NCI-H2081 treated with DMSO at 0.1 percent for 48 hours (cell line): ENCODE results near the gene WWOX.

Source experiments
- DNase-seq: peaks from one replicate; lab custom pipeline; 2025; lab: John Stamatoyannopoulos, UW

Gene WWOX

DNA sequence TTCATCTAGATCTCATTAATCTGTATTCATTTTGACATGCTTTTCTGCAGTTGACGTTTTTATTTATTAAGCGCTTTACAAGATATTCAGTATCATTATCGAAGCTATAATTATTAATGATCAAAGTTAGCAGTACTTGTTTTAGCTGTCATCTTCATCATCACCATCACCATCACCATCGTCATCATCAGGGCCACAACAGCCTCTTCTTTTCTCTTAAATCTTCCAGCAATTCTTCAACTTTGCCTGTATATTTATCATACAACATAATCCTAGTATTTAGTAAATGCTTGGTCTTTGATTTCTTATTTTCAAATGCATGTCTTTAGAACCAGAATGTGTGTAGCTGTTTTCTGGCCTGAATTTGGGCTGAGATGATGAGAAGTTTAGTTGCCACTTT, 973.1 kb downstream of the WWOX start:
- DNase-seq = no peak

DNA sequence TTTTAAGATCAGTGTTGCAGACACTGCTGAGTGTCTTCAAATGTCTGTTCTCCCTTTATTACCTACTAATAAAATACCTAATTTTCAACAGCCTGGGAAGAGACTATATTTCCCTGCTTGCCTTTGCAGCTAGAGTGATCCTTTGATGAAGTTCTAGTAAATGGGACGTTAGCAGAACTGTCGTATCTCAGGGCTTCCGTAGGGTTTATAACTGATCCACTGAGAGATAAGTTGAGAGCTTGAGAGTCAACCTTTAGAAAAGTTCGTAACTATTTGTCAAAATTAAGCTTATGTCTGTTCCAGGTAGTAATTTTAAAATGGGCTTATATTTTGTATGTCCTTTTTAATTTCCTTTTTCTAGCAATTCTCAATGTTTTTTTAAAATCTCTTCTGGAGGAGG, 974.1 kb downstream of the WWOX start:
- DNase-seq = no peak

DNA sequence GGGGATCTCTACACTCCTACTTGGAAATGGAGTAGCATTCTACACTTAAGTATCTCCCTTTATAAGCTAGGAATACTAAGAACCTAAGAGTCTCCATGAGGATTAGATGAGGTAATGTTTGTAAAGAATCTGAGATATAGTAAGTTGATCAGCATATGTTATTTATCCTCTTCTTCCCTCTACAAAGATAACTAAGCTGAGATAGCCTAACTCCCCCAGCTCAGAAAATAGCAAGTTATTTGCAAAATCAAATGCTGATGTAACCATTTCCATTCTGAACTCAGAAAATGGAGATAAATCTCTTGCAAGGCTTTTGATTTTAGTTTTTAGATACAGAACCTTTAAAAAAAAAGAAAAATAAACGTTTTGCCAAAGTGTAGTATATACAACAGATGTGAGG, 975.1 kb downstream of the WWOX start:
- no peak for DNase-seq

DNA sequence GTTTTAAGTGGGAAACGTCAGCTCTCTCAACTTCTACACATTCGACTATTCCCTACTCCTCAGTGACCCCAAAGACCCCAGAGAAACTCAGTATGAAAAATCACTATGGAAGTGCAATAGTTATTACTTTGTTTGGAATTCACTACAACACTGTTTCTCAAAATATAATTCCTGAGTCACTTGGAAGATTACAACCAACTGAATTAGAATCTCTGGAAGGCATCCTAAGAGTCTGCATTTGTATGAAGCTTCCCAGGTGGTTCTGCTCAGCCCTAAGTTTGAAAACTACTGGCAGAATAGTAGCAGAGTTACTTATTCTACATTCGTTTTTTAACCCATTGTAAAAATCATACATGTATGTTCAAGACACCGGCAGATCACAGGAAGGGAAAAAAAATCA, 975.5 kb downstream of the WWOX start:
- DNase-seq = no peak

DNA sequence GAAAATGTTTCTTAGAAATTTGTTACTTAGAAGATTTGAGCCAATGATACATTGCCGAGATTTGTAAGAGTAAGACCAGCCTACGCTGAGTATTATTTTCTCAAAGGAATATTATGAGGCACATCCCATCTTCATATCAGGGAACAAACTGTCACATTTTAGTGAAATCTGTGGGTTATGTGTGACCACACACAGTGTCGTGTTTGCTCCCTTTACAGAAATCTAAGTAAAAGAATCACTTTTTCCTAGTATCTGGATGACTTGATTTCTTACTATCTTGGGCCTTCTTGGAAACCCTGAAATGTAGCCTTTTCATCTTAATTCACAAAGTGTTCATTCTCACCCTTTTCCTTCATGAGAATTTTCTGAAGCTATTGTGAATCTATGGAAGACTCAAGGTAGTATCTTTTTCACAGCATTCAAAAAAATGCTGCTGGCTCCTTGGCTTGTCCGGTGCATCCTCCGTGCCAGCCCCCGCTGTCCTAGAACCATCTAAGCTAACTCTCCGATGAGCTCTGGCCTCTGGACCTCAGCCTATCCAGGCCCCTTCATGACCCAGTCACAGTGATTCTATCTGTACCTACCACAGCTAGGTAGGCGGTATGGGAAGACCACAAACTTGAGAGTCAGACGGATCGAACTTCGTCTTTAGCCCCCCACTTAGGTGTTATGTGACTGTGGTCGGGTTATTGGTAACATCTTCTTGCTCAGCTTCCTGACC, 976.8 kb downstream of the WWOX start:
- DNase-seq = no peak

DNA sequence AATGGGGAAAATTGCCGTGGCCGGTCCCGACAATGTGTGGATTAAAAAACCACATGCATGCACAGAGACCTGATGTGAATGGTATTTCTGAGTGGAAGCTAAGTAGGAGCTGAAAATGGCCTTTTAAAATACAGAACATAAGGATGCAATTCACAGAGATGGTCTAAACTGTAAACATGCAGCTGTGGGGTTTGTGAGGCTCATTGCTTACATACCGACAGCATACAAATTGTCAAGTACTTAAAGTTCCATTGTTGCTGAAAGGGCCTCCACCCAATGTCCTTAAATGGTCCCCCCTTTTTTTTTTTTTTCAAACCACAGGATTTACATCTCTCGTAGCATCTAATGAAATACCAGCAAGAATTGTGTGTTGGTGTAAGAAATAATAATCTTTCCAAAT, 977.9 kb downstream of the WWOX start:
- no peak for DNase-seq

DNA sequence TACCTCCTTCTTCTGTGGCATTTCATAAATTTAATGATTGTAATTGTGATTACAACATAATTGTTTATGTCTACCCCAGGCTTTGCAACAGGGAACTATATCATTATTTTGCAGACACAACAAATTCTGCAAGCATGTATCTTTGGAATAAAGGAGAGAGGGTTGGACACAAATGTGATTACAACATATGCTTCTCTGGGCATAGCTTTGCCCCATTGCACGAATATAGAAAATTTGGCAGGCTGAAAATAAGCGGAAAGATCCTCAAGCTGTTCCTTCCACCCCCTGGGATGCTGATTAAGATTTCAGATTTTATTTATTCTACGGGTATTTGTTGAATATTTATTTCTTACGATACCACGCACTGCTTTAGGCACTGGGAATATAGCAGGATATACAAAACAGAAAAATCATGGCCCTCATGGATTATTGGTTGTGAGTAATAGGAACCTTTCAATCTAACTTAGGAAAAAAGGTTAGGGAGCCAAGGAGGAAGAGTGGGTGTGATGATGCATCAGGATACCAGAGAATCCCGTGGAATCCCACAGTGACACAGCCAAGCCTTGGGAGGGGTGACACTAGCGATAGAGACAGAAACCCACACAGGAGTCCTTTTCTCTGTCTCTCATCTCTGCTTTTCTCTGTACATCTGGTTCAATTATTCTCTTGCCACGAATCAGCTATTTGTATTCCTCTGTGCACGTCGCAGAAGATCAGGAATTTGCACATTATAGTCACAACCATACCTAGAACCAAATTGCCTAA, 980.4 kb downstream of the WWOX start:
- DNase-seq = no peak

DNA sequence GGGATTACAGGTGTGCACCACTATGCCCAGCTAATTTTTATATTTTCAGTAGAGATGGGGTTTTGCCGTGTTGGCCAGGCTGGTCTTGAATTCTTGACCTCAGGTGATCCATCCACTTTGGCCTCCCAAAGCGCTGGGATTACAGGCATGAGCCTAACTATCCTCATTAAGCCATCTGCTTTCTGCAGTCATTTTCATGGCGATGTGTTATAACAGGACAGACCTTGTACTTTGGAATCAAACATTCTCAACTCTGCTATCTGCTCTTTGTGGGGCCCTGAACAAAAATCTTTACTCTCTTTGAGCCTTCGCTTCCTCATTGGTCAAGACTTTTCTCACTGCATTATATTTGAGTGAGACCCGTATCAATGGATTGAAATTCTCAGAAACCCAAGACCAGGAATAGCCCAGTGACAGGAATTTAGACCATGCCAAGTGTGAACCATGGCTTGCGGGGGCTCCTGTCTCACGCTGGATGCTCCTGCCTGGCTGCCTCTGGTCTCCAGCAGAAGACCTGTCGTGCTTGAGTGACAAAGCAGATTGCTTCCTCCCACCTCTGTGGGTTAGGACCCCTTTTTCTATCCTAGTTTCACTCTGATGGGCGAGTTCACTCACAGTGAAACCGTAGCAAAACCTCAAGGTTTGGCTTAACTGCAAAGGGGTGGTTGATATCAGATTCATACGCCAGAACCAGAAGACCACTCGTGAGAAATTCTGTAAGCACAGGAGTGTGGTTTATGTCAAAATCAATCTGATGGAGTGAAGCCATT, 982.0 kb downstream of the WWOX start:
- no peak for DNase-seq

DNA sequence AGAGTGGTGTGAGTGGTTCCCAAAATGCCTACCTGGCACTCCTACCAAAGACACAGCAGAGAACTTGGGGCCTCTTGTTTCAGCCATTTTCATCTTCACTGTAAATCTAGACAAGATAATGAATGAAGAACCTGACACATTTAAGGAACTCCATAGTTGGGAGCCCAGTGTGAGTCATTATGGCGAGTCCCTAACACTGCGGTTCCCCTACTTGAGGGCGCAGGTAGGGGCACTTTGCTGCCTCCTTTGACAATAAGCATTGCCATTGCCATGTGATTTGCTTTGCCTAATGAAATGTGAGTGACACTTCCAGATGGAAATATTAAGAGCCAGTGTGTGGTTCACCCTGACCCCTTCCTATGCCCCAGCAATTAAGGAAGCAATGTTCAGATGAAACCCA, 983.5 kb downstream of the WWOX start:
- no peak for DNase-seq

DNA sequence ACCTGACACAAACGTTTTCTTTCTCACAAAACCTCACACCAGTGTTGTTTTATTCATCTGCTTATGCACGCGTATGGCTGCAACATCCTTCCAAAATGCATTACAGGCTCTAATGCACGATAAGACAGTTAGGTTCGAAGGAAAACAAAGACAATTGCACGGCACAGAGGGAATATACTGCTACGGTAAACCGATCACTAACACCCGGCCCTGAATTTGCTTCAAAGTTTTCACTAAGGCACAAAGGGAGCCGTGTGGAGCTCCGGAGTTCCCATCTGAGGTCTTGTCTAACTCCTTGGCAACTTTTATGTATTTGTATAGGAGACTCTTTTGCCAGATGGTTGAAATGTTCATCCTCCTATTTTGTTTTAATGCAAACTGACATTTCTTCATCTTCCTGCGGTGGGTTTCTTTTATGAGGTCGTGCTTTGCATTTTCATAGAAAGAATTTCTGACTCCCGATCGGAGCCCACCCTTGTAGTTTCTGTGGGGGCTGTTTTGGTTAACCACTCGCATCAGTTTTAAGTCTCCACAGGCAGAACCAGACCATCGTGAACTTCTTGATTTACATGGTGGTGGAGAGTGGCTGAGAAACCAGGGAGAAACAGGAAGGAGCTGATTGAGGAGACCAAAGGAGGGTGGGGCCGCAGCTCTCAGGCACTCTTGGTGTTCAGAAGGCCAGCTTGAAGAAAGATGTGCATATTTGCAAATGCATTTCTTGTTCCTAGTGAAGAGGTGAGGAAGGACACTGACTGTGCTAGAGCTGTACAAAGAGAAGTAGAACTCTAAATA, 984.2 kb downstream of the WWOX start:
- DNase-seq = no peak

DNA sequence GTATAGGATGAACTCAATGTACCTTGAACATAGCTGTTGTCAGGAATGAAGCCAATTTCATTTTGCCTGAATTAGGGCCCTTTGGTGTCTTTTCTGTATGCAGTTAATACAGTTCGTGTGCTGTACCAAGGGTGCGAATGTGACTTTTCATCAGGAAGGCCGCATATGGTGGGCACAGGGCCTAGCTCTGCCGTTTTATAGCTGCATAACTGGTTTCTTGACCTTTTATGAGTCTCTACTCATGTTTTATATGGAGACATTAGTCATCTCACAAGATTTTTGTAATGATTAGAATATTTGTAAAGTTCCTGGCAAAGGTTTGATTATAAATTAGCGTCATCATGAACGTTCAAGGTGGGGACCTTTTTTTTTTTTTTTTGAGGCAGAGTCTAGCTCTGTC, 989.5 kb downstream of the WWOX start:
- no peak for DNase-seq

DNA sequence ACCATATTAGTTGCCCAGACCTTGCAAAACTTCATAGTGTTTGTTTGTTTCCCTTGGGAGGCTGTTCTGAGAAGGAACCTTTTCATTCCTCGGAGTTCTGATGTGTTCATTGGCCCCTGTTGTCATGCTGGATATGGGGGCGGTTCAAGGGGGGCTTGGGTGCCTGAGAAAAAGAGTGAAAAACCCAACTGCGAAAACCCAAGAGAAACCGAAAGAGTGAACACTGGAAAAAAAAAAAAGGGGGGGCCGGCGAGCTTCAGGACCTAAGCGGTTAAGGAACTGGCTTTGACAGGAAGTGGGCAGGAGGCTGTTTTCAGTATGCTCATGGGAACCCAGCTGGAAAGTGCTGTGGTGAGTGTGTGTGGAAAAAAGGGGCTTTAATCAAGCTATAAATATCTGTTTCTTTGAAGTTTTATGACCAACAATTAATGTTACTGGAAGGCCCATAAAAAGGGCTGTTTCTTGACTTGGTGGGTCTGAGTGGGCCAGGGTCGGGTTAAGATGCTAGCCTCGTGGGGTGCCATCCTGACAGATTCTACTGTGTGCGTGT, 990.4 kb downstream of the WWOX start:
- DNase-seq = no peak

DNA sequence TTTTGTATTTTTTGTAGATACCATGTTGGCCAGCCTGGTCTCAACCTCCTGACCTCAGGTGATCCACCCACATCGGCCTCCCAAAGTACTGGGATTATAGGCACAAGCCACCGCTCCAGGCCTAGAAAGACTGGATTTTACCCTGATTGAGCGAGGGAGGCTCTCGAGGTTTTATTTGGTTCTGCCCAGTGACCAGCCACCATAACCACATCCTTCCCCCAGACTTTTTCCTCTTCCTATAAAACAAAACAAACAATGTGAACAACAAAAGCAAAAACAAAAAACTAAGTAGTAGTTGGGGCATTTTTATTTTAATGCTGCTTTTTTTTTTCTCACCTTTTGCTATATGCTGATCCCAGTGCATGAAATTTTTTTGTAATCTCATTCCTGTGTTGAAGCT, 991.5 kb downstream of the WWOX start:
- DNase-seq = no peak

DNA sequence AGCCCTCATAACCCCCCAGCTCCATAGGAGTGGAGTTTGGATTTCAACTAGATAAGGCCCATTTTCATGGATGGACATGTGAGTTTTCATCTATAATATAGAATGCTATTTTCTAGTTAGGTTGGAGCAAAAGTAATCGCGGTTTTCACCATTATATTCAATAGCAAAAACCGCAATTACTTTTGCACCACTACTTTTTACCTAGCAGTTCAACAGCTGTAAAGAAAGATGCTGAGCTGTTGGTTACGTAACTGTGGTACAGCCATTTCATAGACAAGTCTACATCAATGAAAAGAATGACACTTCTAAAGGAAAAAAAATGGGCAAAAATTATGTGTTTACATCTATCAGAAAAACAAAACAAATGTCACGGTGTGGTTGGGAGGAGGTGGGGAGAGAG, 993.4 kb downstream of the WWOX start:
- no peak for DNase-seq

DNA sequence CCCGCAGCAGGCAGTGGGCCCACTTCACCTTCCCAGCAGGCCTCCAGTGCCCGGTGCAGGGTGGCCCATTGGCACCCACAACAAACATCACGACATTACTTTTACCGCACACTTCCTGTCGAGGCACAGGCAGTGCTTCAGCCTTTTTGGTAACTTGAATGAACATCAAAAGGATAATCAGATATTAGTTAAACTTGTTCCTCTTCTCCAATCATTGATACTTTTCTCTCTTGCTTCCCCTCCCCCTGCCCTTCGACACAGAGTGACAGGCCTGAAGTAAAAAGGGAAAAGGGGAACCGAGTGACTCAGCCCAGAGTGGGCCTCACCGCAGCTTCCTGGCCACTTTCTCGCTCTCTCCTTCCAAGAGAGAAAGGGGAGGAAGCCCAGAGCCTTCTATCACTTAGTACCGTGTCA, 994.1 kb downstream of the WWOX start:
- DNase-seq = no peak

DNA sequence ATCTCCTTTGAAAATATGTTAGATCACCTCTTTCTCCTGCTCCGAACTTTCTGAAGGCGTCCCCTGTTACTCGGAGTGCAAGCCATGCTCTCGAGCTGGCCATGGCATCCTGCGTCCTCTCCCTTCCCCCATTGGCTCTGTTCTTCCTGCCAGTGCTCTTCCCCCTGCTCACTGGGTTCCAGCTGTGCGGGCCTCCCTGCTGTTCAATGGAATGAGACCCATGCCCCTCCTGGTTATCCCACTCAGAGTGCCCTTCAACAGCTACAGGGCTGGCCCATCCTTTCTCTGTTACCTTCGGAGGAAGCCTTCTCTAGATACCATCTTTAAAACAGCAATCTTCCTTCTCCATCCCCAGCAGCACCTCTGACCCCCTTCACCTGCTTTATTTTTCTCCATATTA, 996.8 kb downstream of the WWOX start:
- no peak for DNase-seq

DNA sequence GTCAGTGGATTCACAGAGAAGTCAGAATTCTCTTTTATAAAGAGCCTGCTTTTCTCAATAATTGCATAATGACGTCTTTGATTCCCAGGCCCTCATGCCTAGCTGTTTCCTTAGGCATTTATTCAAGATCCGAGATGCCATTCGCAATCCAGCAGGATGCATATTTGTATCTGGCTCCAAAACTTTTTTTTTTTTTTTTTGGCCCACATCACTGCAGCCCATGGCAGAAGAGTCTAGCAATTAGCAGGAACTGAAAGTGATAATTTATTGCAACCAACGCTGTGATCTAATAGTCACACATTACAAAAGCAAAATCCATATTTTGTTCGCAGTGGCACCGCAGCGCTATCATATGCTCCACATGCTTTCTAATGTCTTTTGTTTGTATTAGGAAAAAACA, 997.7 kb downstream of the WWOX start:
- no peak for DNase-seq

DNA sequence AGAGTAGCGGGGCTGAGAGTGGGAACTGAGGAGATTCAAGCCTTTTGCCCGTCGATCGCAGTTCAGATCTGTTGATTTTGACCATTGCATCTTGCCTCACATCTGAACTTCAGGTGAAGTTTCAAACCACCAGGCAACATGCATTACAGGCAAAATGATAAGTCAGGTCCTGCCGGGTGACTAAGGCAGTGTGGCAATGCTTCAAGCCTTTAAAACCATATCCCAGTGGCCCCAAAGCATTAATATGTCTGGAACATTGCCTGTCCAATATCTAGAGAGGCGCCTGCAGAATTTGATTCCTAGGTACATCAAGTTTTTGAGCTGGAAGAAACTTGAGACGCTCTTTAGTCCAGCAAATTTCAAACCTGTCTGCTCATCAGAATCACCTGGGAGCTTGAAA, 998.3 kb downstream of the WWOX start:
- no peak for DNase-seq

DNA sequence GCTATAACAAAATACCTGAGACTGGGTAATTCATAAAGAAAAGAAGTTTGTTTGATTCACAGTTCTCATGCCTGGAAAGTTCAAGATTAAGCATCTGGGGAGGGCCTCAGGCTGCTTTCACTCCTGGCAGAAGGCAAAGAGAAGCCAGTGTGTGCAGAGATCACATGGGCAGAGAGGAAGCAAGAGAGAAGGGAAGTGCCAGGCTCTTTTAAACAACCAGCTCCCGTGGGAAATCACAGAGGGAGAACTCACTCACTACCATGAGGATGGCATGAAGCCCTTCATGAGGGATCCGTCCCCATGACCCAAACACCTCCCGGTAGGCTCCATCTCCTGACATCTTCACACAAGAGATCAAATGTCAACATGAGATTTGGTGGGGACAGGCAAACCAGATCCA, 999.5 kb downstream of the WWOX start:
- DNase-seq = no peak

DNA sequence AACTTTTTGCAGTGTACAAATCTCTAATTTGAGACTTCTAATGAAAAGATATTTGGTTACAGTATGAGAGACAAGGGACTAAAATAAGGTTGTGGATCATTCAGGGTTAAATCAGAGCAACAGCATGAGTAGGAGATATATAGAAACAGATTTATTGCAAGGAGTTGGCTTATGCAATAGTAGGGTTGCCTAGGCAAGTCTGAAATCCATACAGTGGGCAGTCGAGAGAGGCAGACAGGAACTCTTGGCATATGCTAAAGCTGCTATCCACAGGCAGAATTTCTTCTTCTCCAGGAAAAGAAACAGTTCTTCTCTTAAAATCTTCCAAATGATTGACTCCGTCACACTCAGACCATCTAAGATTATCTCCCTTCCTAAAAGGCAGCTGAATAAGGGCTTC, 1000.3 kb downstream of the WWOX start:
- DNase-seq = no peak

DNA sequence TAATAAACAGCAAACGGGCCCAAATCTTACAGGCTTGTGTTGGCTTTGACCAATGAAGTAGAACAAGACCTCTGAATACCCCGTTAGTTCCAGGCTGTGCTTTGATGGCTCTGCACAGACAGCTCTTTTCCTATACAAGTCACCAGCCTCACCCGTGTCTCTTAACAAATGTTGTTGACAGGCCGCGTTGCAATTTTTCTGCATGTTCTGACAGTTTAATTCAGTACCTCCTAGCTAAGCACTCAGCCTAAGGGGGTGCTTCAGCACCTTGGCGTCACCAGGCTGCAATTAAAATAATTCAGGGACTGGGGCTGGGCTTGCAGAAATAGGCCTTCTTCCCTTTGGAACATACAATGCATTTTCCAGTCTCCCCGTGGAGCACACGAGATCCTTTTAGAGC, 1001.0 kb downstream of the WWOX start:
- DNase-seq = no peak

DNA sequence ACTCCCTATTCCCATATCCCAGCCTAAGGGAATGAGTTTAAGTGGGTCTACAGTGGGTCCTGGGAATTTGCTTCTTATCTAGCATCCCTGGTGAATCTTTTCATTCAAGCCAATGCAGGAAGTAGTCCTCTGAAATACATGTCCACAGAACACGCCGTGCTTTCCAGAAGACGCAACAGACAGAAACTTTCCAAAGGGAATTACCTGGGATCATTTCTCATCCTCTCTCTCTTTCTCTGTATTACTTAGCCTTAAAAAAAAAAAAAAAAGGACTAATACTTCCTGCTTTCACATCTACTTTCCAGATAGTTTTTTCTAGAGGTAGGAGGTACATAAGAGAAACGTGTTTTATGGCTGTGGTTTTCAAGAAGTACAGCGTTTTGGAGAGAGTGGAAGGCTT, 1002.0 kb downstream of the WWOX start:
- no peak for DNase-seq
